OCI-LY1 (cell line): Measurements from ENCODE around the gene NUDT4.

Experiments used
- EZH2 ChIP-seq: fragments of 200-600 bp; sonication (generic), shearing (Covaris generic); IDR thresholded peaks from 2 replicates; pipeline ENCODE4 v1.8.0; 2017; ENCODE audit warnings: borderline replicate concordance, mixed run types, mild to moderate bottlenecking, antibody characterized with exemption, low read length, moderate library complexity, mixed read lengths
- TF ChIP-seq, protein P1 (sequence below): fragments of 200-600 bp; sonication (generic), shearing (Covaris generic); IDR thresholded peaks from 2 replicates; pipeline ENCODE4 v1.5.1; 2017; ENCODE audit warnings: mild to moderate bottlenecking, antibody characterized with exemption, low read length, moderate library complexity, mixed read lengths

DNA sequence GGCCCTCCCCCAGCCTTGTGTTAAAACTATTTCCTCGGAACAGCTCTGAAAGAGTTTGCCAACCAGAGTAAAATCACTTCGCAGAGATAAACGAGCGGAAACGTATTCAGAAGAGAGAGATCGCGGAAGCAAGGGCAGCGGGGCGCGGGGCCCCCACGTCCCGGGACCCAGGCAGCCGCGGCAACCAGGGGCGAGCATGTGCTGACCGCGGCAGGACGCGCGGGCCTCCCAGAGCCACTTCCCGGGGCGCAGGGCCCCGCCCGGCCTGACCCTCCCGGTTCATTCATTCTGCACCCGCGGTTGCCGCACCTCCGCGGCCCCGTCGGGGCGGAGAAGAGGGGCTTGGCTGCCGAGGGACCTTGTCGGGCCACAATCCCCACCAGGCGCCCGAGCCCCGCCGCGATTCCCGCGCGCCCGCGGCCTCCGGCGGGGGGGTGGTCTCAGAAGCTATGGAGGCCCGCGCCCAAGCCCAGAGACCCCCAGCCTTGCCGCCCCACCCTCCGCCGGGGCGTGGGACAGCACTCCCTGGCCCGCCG lies 63.4 kb downstream of the NUDT4 start:
- TF ChIP-seq, protein P1, sequence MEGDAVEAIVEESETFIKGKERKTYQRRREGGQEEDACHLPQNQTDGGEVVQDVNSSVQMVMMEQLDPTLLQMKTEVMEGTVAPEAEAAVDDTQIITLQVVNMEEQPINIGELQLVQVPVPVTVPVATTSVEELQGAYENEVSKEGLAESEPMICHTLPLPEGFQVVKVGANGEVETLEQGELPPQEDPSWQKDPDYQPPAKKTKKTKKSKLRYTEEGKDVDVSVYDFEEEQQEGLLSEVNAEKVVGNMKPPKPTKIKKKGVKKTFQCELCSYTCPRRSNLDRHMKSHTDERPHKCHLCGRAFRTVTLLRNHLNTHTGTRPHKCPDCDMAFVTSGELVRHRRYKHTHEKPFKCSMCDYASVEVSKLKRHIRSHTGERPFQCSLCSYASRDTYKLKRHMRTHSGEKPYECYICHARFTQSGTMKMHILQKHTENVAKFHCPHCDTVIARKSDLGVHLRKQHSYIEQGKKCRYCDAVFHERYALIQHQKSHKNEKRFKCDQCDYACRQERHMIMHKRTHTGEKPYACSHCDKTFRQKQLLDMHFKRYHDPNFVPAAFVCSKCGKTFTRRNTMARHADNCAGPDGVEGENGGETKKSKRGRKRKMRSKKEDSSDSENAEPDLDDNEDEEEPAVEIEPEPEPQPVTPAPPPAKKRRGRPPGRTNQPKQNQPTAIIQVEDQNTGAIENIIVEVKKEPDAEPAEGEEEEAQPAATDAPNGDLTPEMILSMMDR, result no peak
- TF ChIP-seq EZH2, result no peak
